B cell (primary cell): ENCODE results near the gene PCLO. TPM values are rescaled to one million over a fixed set of nuclear protein-coding genes. Genes with fewer than 3 reads are reported as not detected.

Source experiments
- ATAC-seq: fragments of 200-7000 bp; cut with Tn5 transposase; one replicate; pipeline ENCODE4 v1.10.0; 2021; ENCODE audit warnings: low read depth, mild to moderate bottlenecking, moderate number of reproducible peaks, moderate library complexity
- CTCF ChIA-PET: fragments of 350-600 bp; sonication (Branson Sonifier 250); formaldehyde crosslinking; loops from one replicate; lab custom pipeline; 2021; ENCODE audit warnings: antibody characterized with exemption, inconsistent platforms; lab: Charles Lee
- POLR2A ChIA-PET: fragments of 350-600 bp; sonication (Branson Sonifier 250); formaldehyde crosslinking; loops from one replicate; lab custom pipeline; 2021; ENCODE audit warnings: antibody characterized with exemption; lab: Charles Lee
- DNase-seq: peaks from one replicate; pipeline ENCODE4 v3.0.0; 2013
- H2AFZ ChIP-seq: 2 replicates; pipeline ENCODE4 v1.6.1; 2012; ENCODE audit warnings: mild to moderate bottlenecking, low read depth, low read length; ENCODE audit not compliant: insufficient read depth, poor library complexity, severe bottlenecking
- H3K27ac ChIP-seq, 2 donors: 1 replicate in 1 of 2; 2 replicates in 1 of 2; pipeline ENCODE4 v1.5.1; 2012 to 2013; ENCODE audit warnings: low read length in 2 of 2, mild to moderate bottlenecking in 2 of 2, moderate library complexity in 1 of 2
- H3K27me3 ChIP-seq, 4 experiments: fragments of 200-600 bp in 1 of 4; sonication (generic) in 1 of 4; replicated peaks in 1 of 4; 1 replicate in 2 of 4; 2 replicates in 2 of 4; pipeline versions ENCODE4 v1.6.1 to v1.7.0; 2013 to 2016; ENCODE audit warnings: low read length in 3 of 4, mild to moderate bottlenecking in 2 of 4, mixed read lengths in 1 of 4, moderate library complexity in 1 of 4; ENCODE audit not compliant: insufficient read depth in 4 of 4, control insufficient read depth in 3 of 4; ENCODE audit errors: control extremely low read depth in 1 of 4
- H3K36me3 ChIP-seq, 2 experiments: replicated peaks in 1 of 2; 1 replicate in 1 of 2; 2 replicates in 1 of 2; pipeline versions ENCODE4 v1.6.1 to v1.7.1; 2013; ENCODE audit warnings: low read length in 1 of 2; ENCODE audit not compliant: insufficient read depth in 2 of 2, control insufficient read depth in 1 of 2; ENCODE audit errors: control extremely low read depth in 1 of 2, extremely low read depth in 1 of 2
- H3K4me1 ChIP-seq, 2 donors: fragments of 200-600 bp in 1 of 2; sonication (generic) in 1 of 2; 1 replicate in 1 of 2; 2 replicates in 1 of 2; pipeline versions ENCODE4 v1.5.1 to v1.6.1; 2013 to 2017; ENCODE audit warnings: low read length in 2 of 2; ENCODE audit not compliant: control insufficient read depth in 2 of 2, insufficient read depth in 2 of 2
- H3K4me2 ChIP-seq: replicated peaks from 2 replicates; pipeline ENCODE3; 2012; ENCODE audit warnings: mild to moderate bottlenecking, low read depth, low read length; ENCODE audit not compliant: poor library complexity, severe bottlenecking
- H3K4me3 ChIP-seq, 5 experiments: fragments of 200-600 bp in 1 of 5; sonication (generic) in 1 of 5; 1 replicate in 3 of 5; 2 replicates in 2 of 5; pipeline versions ENCODE4 v1.5.1 to v1.7.0; 2011 to 2016; ENCODE audit warnings: low read length in 4 of 5, mild to moderate bottlenecking in 4 of 5, low read depth in 2 of 5, control low read depth in 1 of 5, moderate library complexity in 1 of 5; ENCODE audit not compliant: insufficient read depth in 1 of 5; ENCODE audit errors: control extremely low read depth in 1 of 5, extremely low read depth in 1 of 5
- H3K79me2 ChIP-seq: fragments of 200-600 bp; sonication (generic); one replicate; pipeline ENCODE4 v1.6.0; 2016; ENCODE audit warnings: low read length; ENCODE audit not compliant: control insufficient read depth, insufficient read depth
- H3K9ac ChIP-seq: fragments of 200-600 bp; sonication (generic); 2 replicates; pipeline ENCODE4 v1.6.1; 2017; ENCODE audit warnings: mild to moderate bottlenecking, low read length, moderate library complexity
- H3K9me3 ChIP-seq, 3 donors: one replicate each; pipeline versions ENCODE4 v1.6.1 to v1.7.1; 2013; ENCODE audit warnings: low read length in 2 of 3; ENCODE audit not compliant: control insufficient read depth in 2 of 3, insufficient read depth in 1 of 3; ENCODE audit errors: control extremely low read depth in 1 of 3
- H4K20me1 ChIP-seq: 2 replicates; pipeline ENCODE4 v1.6.0; 2012; ENCODE audit warnings: mild to moderate bottlenecking, low read length; ENCODE audit not compliant: insufficient read depth, control insufficient read depth, poor library complexity, severe bottlenecking
- H3K27ac Mint-ChIP-seq: one replicate; pipeline ENCODE4 v1.8.0; 2021; ENCODE audit warnings: mixed read lengths
- H3K27me3 Mint-ChIP-seq: one replicate; pipeline ENCODE4 v1.8.0; 2021; ENCODE audit warnings: mixed read lengths
- H3K4me1 Mint-ChIP-seq: one replicate; pipeline ENCODE4 v1.8.0; 2021; ENCODE audit warnings: mixed read lengths
- H3K4me3 Mint-ChIP-seq: one replicate; pipeline ENCODE4 v1.8.0; 2021; ENCODE audit warnings: mixed read lengths
- H3K9me3 Mint-ChIP-seq: one replicate; pipeline ENCODE4 v1.8.0; 2022; ENCODE audit warnings: mixed read lengths; ENCODE audit not compliant: insufficient read depth
- EZH2 ChIP-seq: IDR thresholded peaks from 2 replicates; pipeline ENCODE4 v1.6.1; 2012; ENCODE audit warnings: borderline replicate concordance, low read depth, mild to moderate bottlenecking, moderate library complexity, low read length; ENCODE audit not compliant: insufficient read depth, poor library complexity, severe bottlenecking
- WGBS: methylation state at CpG from one replicate; pipeline ENCODE4 v1.1.5; 2013; ENCODE audit warnings: missing lambda C conversion rate; ENCODE audit not compliant: insufficient coverage; 5-methylcytosine and 5-hydroxymethylcytosine counted together
- intact Hi-C: fragments of 100-400 bp; cut with micrococcal nuclease; formaldehyde crosslinking; loops from one replicate; pipeline ENCODE4 v1.10.0; 2022
- polyA plus RNA-seq: library from polyadenylated mRNA; depleted of rRNA; stranded (reverse); fragments of >200 nt; gene quantifications from 2 replicates; pipeline ENCODE4 v1.2.3, GENCODE V29; 2012
- total RNA-seq, 2 donors: library from RNA; stranded (reverse); fragments of 120-200 nt in 1 of 2; gene quantifications; 1 replicate in 1 of 2; 2 replicates in 1 of 2; pipeline versions ENCODE4 v1.2.3 to v1.2.4, GENCODE V29; 2013 to 2022
- TF ChIP-seq, protein P1 (sequence below): fragments of 200-600 bp; IDR thresholded peaks from one replicate; pipeline ENCODE4 v1.8.0; 2022; ENCODE audit warnings: antibody characterized with exemption, mild to moderate bottlenecking

PCLO gene
- total and polyA plus RNA-seq, 2 donors (not counting 1 experiment from before 2014, with no cell fraction given): 0.01 to 0.32 TPM

GRCh38 chr7:83173664-83174063, 11.0 kb upstream of the PCLO start:
- H3K27ac Mint-ChIP-seq: no peak overlapping the region
- H3K79me2 ChIP-seq: no peaks in the 10 kb centered on the region
- H3K9me3 ChIP-seq: no peaks in the 10 kb centered on the region
- H3K27me3 ChIP-seq: no peaks in the 10 kb centered on the region
- no peaks in the 10 kb centered on the region for H3K36me3 ChIP-seq
- H3K4me1 ChIP-seq: no peaks in the 10 kb centered on the region
- no peak overlapping the region for H3K4me2 ChIP-seq
- H3K4me1 Mint-ChIP-seq: no peaks in the 10 kb centered on the region
- H3K4me3 ChIP-seq: no peak overlapping the region
- no peak overlapping the region for H3K4me3 Mint-ChIP-seq
- no peak overlapping the region for H2AFZ ChIP-seq
- H3K27ac ChIP-seq: no peak overlapping the region
- no peak for TF ChIP-seq EZH2
- TF ChIP-seq, protein P1, sequence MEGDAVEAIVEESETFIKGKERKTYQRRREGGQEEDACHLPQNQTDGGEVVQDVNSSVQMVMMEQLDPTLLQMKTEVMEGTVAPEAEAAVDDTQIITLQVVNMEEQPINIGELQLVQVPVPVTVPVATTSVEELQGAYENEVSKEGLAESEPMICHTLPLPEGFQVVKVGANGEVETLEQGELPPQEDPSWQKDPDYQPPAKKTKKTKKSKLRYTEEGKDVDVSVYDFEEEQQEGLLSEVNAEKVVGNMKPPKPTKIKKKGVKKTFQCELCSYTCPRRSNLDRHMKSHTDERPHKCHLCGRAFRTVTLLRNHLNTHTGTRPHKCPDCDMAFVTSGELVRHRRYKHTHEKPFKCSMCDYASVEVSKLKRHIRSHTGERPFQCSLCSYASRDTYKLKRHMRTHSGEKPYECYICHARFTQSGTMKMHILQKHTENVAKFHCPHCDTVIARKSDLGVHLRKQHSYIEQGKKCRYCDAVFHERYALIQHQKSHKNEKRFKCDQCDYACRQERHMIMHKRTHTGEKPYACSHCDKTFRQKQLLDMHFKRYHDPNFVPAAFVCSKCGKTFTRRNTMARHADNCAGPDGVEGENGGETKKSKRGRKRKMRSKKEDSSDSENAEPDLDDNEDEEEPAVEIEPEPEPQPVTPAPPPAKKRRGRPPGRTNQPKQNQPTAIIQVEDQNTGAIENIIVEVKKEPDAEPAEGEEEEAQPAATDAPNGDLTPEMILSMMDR: no peak
- no peaks in the 10 kb centered on the region for H3K27me3 Mint-ChIP-seq
- DNase-seq (no peak), ATAC-seq (no peak)
- ChIA-PET CTCF (no interaction called here), POLR2A (no interaction called here)
- intact Hi-C loops: no loop called here
- peaks cover 2% of the 10 kb centered on the region for H3K9me3 Mint-ChIP-seq
- H3K9ac ChIP-seq: no peak overlapping the region
- H4K20me1 ChIP-seq: no peaks in the 10 kb centered on the region

DNA sequence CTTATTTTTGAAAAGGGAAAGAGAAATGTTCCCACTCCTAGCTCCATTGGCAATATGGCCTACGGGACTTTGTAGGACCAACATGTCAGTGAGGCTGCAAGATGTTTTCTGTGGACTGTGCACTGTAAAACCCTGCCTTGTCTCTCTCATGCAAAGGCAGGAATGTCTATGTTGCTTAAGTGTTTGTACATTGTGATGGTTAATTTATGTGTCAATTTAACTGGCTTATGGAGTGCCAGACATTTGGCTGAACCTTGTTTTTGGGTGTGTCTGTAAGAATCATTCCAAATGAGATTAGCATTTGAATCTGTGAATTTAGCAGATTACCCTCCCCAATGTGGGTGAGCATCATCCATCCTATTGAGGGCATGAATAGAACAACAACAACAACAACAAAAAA, 4.1 kb upstream of the PCLO start:
- Mint-ChIP-seq H3K4me3 (no peak overlapping the region), H3K27me3 (peaks cover 10% of the 10 kb centered on the region), H3K27ac (no peak overlapping the region), H3K9me3 (no peaks in the 10 kb centered on the region), H3K4me1 (peaks cover 9% of the 10 kb centered on the region)
- TF ChIP-seq, protein P1: no peak
- TF ChIP-seq EZH2: no peak
- Histone ChIP-seq H3K79me2 (no peaks in the 10 kb centered on the region), H3K27me3 (peaks cover 0 to 9% (median 3%) of the 10 kb centered on the region in 4 experiments), H3K36me3 (no peaks in the 10 kb centered on the region), H3K4me1 (peaks cover 7 to 9% of the 10 kb centered on the region in 2 donors), H3K27ac (no peak overlapping the region), H2AFZ (no peak overlapping the region), H4K20me1 (no peaks in the 10 kb centered on the region), H3K9ac (no peak overlapping the region), H3K9me3 (peaks cover 0 to 8% (median 0%) of the 10 kb centered on the region in 3 donors), H3K4me2 (no peak overlapping the region), H3K4me3 (no peak overlapping the region)
- intact Hi-C loops: no loop called here
- ATAC-seq (no peak), DNase-seq (no peak)
- POLR2A ChIA-PET: no interaction called here
- CTCF ChIA-PET: no interaction called here
- WGBS: 86% methylated on average over 1 of the region's 1 CpG
